ENCODE results near the gene PLXNC1. TPM values are rescaled to one million over a fixed set of nuclear protein-coding genes. Genes with fewer than 3 reads are reported as not detected.

PLXNC1 gene
- total and polyA plus RNA-seq, 7 donors = 1.2 to 10.2 (median 4.3) TPM

- no peaks in the 10 kb centered on the region for H3K27me3 ChIP-seq
- peaks cover 0 to 9% (median 0%) of the 10 kb centered on the region in 4 donors for H3K36me3 ChIP-seq
- no peak for TF ChIP-seq CTCF (IDR thresholded peaks at IDR 0.05)
- TF ChIP-seq POLR2AphosphoS5 (IDR thresholded peaks at IDR 0.05) = no peak
- TF ChIP-seq EP300 (IDR thresholded peaks at IDR 0.05) = no peak
- TF ChIP-seq POLR2A (IDR thresholded peaks at IDR 0.05) = no peak
- intact Hi-C loops (cut with DNase I) = no loop called here
- no peak overlapping the region for H3K4me3 ChIP-seq
- H3K27ac ChIP-seq = no peak overlapping the region
- no peaks in the 10 kb centered on the region for H3K9me3 ChIP-seq
- H3K4me1 ChIP-seq = no peaks in the 10 kb centered on the region
- WGBS, 2 donors = 91% methylated on average over 1 of the region's 1 CpG
- no peak for DNase-seq
Measured at GRCh38 chr12:94329366-94329765, 181.0 kb downstream of the PLXNC1 start.

GRCh38 chr12:94333396-94333795, 185.0 kb downstream of the PLXNC1 start:
- H3K27ac ChIP-seq = no peak overlapping the region
- intact Hi-C loops (cut with DNase I) = no loop called here

DNA sequence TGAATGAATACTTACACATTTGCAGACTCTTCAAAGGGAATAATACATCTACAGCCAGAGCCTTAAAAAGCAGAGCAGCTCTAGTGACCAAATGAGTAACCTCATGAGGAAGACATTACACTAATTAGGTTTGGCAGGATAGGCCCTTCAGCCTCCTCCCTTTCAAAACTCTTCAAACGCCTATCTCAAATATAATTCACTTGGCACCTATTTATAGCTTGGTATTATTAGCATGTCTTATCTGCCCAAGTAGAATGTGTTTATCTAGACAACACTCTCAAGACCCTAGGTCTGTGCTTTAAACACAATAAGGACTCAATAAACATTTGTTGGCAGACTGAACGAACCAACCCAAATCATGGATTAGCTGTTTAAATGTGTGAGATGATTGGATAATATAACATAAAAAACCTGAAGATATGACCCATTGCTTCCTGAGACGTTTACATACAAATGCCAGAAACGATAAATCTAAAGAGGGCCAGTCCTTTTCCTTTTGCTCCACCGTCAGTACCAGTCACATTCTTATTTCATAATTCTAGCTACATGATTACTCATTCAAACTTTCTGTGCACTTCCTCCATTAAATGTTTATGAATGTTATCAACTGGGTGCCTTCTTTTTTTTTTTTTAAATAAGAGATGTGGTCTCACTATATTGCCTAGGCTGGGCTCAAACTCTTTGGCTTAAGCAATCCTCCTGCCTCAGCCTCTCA, 188.0 kb downstream of the PLXNC1 start:
- H3K36me3 ChIP-seq = no peaks in the 10 kb centered on the region
- intact Hi-C loops (cut with DNase I) = no loop called here
- DNase-seq = no peak
- no peak overlapping the region for H3K4me3 ChIP-seq
- no peaks in the 10 kb centered on the region for H3K9me3 ChIP-seq
- 67 to 78% methylated on average over 5 of the region's 5 CpGs for WGBS, 2 donors
- no peak overlapping the region for H3K27ac ChIP-seq
- H3K4me1 ChIP-seq = no peaks in the 10 kb centered on the region
- TF ChIP-seq POLR2A (IDR thresholded peaks at IDR 0.05) (no peak), CTCF (IDR thresholded peaks at IDR 0.05) (no peak), POLR2AphosphoS5 (IDR thresholded peaks at IDR 0.05) (no peak), EP300 (IDR thresholded peaks at IDR 0.05) (no peak)
- H3K27me3 ChIP-seq = no peaks in the 10 kb centered on the region

More at GRCh38 chr12:94333396-94333795, 185.0 kb downstream of the PLXNC1 start:
- Histone ChIP-seq H3K9me3 (no peaks in the 10 kb centered on the region), H3K4me1 (no peaks in the 10 kb centered on the region), H3K4me3 (no peak overlapping the region), H3K27me3 (no peaks in the 10 kb centered on the region), H3K36me3 (peaks cover 0 to 4% (median 0%) of the 10 kb centered on the region in 4 donors)
- WGBS, 2 donors = 93 to 96% methylated on average over 3 of the region's 3 CpGs
- no peak for TF ChIP-seq POLR2AphosphoS5 (IDR thresholded peaks at IDR 0.05)
- no peak for TF ChIP-seq CTCF (IDR thresholded peaks at IDR 0.05)
- TF ChIP-seq POLR2A (IDR thresholded peaks at IDR 0.05) = no peak
- TF ChIP-seq EP300 (IDR thresholded peaks at IDR 0.05) = no peak
- no peak for DNase-seq

- intact Hi-C loops (cut with DNase I) = no loop called here
- H3K4me1 ChIP-seq = no peaks in the 10 kb centered on the region
- H3K9me3 ChIP-seq = no peaks in the 10 kb centered on the region
- no peak overlapping the region for H3K4me3 ChIP-seq
- no peaks in the 10 kb centered on the region for H3K27me3 ChIP-seq
- H3K36me3 ChIP-seq = no peaks in the 10 kb centered on the region
- TF ChIP-seq POLR2AphosphoS5 (IDR thresholded peaks at IDR 0.05) = no peak
- TF ChIP-seq CTCF (IDR thresholded peaks at IDR 0.05) = no peak
- TF ChIP-seq EP300 (IDR thresholded peaks at IDR 0.05) = no peak
- TF ChIP-seq POLR2A (IDR thresholded peaks at IDR 0.05) = no peak
- no peak overlapping the region for H3K27ac ChIP-seq
- no peak for DNase-seq
- 80 to 90% methylated on average over 4 of the region's 4 CpGs for WGBS, 2 donors
Measured at GRCh38 chr12:94338006-94338794, 189.8 kb downstream of the PLXNC1 start.
